ENCODE data around the gene SPACA7.

DNA sequence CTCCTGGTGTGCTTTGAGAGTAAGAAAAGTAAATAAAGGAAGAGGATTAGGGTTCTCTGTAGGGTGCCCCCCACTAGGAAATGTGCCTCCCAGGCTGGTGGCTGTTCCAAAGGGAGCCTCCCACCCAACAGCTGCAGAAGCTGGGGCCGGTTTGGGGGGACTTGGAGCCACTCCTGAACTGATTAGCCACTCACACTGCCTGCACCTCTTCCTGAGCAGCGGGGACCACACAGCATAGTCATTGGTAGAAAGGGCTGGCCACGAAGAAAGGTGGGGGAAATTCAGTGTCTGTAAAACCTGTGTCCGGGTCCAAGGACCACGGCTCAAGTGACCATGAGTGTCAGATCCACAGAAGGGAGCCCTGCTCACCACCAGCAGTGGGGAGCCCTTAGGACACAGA, 55.6 kb downstream of the SPACA7 start:
- TF ChIP-seq YY1 (IDR thresholded peaks at IDR 0.05; ENCODE audit: insufficient read depth, insufficient read length) (no peak), SUZ12 (IDR thresholded peaks at IDR 0.05; ENCODE audit: extremely low read depth, insufficient read depth, insufficient read length) (no peak)
